GM18870 (cell line): ENCODE data around the gene NRARP.
"Not testable (repeated sequence)": the region's sequence is repeated elsewhere in the genome, so short reads cannot be mapped to it uniquely, and the experiment has no call there.

Source experiments
- ATAC-seq: cut with Tn5 transposase; IDR thresholded peaks from one replicate; pipeline ENCODE4 v1.9.1; 2021; ENCODE audit warnings: moderate library complexity; ENCODE audit not compliant: unreplicated experiment

The NRARP gene

DNA sequence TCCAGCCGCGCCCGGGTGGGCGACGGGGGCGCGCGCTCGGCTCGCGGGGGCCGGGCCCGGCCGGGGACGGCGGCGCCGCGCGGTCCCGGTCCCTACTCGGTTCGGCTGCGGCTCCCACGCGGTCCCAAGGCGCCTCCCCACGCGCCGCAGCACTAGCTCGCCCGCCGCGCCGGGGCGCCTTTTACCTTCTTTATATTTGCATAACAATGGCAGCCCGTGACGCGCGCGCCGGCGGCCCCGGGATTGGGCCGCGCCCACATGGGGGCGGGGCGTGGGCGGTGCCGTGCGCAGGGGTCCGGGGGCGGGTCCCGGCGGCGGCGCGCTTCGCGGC lies at the start of gene NRARP:
TSS of gene NRARP (minus strand) at position 154 of the 331 bp plus-strand sequence. CDS start 343 bp downstream, outside the sequence.
- no peak for ATAC-seq

DNA sequence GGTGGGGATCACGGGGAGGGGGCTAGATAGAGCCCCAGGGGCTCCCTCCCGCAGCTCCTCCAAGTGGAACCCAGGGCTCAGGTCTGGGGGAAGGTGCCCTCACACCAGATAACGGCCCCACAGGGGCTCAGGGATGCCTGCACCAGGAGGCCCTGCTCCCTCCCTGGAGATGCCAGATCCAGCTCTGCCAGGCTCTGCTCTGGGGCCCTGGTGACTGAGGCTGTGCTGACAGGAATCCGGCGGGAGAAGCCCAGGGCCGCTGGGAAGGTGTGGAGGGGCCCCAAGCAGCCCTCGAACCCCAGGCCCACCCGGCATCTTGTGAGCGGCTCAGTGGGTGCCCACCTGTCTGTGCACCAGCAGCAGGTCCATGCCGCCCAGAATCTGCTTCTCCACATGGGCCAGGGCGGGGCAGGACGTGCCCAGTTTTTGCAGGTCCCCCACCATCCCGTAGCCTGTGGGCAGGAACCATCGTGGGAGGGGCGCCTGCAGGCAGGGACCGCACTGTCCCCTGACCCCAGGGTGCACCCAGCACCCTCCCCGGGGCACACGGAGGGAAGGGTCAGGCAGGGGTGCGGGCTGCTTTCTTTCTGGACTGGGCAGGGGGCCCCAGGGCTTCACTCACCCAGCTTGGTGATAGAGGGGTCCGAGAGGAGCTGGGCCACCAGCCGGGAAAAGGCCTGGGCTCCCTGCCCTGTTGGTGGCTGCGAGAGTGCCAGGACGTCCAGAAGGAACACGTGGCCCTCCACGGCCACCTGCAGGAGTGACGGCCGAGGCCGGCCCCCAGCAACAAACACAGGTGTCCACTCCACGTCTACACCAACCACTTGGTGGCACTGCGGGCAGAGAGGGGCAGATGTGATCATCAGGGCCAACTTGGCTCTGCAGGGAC lies 48.9 kb upstream of the NRARP start:
- no peak for ATAC-seq

DNA sequence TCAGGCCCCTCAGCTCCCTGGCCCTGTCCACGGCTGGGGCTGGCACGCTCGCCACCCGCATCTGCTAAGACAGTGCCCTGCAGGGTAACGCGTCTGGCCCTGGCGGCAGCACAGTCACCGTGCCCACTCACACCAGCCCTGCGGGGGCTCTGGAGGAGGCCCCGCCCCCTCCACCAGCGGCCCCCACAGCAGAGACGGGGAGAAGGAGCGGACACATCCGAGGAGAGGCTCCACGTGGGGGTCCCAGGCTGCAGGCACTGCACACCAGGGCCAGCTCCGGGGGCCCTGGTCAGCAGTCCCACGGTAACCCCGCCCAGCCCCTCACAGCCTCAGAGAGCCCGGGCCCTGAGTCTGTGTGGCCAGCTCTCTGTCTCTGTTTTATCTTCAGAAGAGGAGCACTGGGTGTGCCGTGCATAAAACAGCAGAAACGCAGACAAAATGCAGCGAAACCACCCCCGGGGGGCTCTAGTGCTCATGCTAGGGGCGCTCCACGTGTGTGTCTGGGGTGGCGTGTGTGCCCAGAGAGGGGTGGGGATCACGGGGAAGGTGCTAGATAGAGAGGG lies 47.5 kb upstream of the NRARP start:
- ATAC-seq = no peak

DNA sequence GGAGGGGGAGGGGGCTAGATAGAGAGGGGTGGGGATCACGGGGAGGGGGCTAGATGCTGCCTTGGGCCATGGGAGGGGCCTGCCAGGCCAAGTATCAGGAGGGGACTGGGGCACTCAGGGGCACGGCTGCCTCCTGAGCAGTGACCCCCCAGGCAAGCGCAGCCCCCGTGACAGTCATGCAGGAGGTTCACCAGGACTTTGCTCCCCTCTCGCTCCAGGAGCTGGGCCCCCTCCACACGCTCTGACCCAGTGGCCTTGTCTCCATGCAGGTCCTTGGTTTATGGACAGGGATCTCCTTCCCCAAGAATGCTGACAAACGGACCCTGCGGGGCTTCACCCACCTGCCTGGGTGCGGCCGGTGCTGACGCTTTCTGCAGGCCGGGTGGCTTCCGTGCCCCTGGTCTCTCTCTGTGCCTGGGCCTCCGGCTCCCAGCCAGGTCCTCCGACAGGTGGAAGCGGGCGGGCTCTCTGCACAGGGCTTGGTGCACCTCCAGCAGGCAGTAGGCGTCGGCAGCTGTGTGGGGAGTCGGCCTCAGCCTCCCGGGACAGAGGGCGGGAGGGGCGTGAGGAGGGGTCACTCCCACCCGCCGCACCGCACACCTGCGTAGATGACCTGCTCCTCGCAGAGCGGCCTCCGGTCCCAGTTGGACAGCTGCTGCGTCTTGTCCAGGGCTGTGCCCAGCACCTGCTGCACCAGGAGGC lies 46.8 kb upstream of the NRARP start:
- ATAC-seq = no peak

DNA sequence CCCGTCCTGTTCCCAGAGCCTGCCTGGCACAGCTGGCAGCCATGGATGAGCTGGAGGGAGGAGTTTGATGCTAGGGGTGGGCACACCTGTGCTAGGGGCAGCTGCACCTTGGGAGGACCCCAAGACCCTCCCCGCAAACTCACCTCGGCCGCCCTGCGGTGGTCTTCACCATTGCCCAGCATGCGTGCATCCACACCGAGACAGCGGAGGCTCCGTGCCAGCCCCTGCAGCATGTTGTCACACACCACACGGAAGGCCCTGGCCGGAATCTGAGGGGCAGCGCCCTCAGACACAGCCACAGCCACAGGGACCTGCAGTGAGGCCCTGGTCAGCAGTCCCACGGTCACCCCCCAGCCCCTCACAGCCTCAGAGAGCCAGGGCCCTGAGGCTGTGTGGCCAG lies 45.9 kb upstream of the NRARP start:
- ATAC-seq = no peak

DNA sequence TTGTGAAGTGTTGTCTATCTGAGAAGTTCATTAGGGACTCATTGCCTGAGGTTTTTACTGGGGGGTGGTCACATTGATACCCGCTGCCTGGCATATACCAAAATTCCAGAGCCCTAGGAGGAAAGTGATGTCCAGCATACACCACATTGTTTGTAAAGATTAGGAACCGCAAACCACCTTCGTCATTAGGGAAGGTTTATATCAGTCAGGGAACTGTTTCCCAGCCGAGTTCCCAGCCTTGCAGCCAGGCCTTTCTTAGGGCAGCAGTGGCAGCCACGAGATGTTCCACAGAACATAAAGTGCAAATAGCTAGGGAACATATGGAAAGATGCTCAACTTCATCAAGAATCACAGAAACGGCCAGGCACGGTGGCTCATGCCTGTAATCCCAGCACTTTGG lies 40.4 kb upstream of the NRARP start:
- no peak for ATAC-seq

GRCh38 chr9:137341227-137341626 lies 39.2 kb upstream of the NRARP start:
- ATAC-seq = no peak

GRCh38 chr9:137339908-137340462 lies 37.9 kb upstream of the NRARP start:
- not testable (repeated sequence) for ATAC-seq

- ATAC-seq = no peak
These were observed 37.2 kb upstream of the NRARP start for GRCh38 chr9:137339045-137339907.

DNA sequence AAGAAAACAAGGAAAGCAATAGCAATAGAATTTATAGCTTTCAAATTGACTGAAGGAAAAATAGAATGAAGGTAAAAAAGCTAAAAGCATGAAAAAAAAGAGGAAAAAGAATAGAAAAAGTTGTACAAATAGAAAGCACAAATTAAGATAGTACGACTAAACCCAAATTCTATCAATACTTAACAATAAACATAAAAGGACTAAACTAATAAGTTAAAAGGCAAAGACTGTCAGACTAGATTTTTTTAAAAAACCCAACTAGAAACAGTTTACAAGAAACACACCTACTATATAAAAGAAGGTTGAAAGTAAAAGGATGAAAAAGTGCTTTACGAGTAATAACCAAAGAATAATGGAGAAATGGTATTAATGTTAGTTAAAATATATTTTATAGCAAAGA lies 34.7 kb upstream of the NRARP start:
- no peak for ATAC-seq

GRCh38 chr9:137333016-137333671 lies 31.1 kb upstream of the NRARP start:
- ATAC-seq = no peak

DNA sequence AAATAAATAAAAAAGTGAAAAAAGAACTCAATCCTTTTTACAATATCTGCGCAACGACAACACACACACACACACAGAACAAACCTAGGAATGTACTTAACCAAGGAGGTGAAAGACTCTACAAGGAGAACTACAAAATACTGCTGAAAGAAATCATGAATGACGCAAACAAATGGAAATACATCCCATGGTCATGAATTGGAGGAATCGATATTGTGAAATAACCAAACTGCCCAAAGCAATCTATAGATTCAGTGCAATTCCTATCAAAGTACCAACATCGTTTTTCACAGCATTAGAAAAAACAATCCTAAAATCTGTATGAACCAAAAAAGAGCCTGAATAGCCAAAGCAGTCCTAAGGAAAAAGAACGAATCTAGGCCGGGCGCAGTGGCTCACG lies 29.9 kb upstream of the NRARP start:
- ATAC-seq = no peak

GRCh38 chr9:137330689-137331088 lies 28.6 kb upstream of the NRARP start:
- ATAC-seq = no peak

GRCh38 chr9:137329590-137329989 lies 27.5 kb upstream of the NRARP start:
- not testable (repeated sequence) for ATAC-seq

GRCh38 chr9:137327641-137328550 lies 25.8 kb upstream of the NRARP start:
- not testable (repeated sequence) for ATAC-seq

DNA sequence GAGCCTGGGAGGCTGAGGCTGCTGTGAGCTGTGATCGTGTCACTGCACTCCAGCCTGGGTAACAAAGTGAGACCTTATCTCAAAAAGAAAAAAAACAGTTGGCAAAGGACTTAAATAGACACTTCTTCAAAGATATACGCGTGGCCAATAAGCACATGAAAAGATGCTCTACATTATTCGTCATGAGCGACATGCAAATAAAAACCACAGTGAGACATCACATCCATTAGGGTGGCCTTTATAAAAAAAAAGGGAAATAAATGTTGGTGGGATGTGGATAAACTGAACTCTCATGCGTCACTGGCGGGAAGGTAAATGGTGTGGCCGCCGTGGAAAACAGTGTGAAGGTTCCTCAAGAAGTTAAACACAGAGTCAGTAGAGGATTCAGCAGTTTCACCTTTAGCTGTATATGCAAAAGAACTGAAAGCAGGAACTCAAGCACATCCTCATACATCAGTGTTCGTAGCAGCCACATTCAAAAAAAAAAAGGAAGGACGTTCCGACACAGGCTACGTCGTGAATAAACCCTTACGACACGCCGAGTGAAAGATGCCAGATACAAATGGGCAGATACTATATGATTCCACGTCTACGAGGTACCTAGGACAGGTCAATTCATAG lies 24.5 kb upstream of the NRARP start:
- no peak for ATAC-seq

GRCh38 chr9:137325799-137326198 lies 23.7 kb upstream of the NRARP start:
- ATAC-seq = no peak

DNA sequence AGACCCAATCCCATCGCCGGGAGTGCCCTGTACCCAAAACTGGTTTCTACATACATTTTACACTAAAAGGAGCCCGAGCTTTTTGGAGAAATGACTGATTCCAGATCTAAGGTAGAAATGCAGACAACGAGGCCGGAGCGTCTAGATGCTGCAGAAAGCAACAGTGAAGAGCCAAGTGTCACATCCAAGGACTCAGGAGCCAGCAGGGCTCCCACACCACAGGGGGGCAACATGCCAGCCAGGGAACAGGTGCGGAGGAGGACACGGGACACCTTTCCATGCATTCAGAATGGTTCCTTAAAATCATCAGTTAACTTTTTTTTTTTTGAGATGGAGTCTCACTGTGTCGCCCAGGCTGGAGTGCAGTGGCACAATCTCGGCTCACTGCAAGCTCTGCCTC lies 23.1 kb upstream of the NRARP start:
- no peak for ATAC-seq
